ENCODE measurements around the gene CCNB1IP1.

- TF ChIP-seq CTCF (IDR thresholded peaks at IDR 0.05; ENCODE audit: low read length) (no peak), EZH2phosphoT487 (IDR thresholded peaks at IDR 0.05; ENCODE audit: low read length) (no peak)
These were observed 10.8 kb upstream of the CCNB1IP1 start for GRCh38 chr14:20343862-20344220.
